HCT116 (cell line): Measurements from ENCODE around the gene FSIP1.

Source experiments
- CEBPB ChIP-seq: IDR thresholded peaks from 2 replicates; pipeline ENCODE4 v1.6.1; 2012; ENCODE audit warnings: low read depth
- CTCF ChIP-seq, 3 experiments: fragments of 200-600 bp in 1 of 3; sonication (generic) in 1 of 3; IDR thresholded peaks in 2 of 3; conservative IDR thresholded peaks in 1 of 3; 2 replicates each; pipeline ENCODE4 v1.5.1; 2012 to 2017; ENCODE audit warnings: low read depth in 2 of 3, low read length in 2 of 3, antibody characterized with exemption in 1 of 3, borderline replicate concordance in 1 of 3, control low read depth in 1 of 3, mild to moderate bottlenecking in 1 of 3, mixed read lengths in 1 of 3, mixed run types in 1 of 3, moderate library complexity in 1 of 3; ENCODE audit not compliant: insufficient read depth in 1 of 3
- EZH2 ChIP-seq: fragments of 200-600 bp; sonication (generic); IDR thresholded peaks from 2 replicates; pipeline ENCODE4 v1.6.1; 2017; ENCODE audit warnings: antibody characterized with exemption, mixed run types
- JUND ChIP-seq: IDR thresholded peaks from 2 replicates; pipeline ENCODE4 v1.6.1; 2012
- MAX ChIP-seq: IDR thresholded peaks from 2 replicates; pipeline ENCODE4 v1.6.1; 2012
- POLR2A ChIP-seq: IDR thresholded peaks from 2 replicates; pipeline ENCODE4 v1.7.0; 2011; ENCODE audit warnings: borderline replicate concordance; ENCODE audit not compliant: insufficient read depth, insufficient read length; ENCODE audit errors: extremely low read depth
- POLR2AphosphoS5 ChIP-seq: IDR thresholded peaks from 2 replicates; pipeline ENCODE4 v1.6.1; 2011; ENCODE audit warnings: mild to moderate bottlenecking, low read depth, low read length, moderate library complexity
- SP1 ChIP-seq: IDR thresholded peaks from 2 replicates; pipeline ENCODE4 v1.6.1; 2012; ENCODE audit warnings: low read depth
- TCF7L2 ChIP-seq: IDR thresholded peaks from 2 replicates; pipeline ENCODE4 v1.7.0; 2011; ENCODE audit warnings: borderline replicate concordance, inconsistent platforms; ENCODE audit not compliant: insufficient read depth, insufficient read length; ENCODE audit errors: extremely low read depth
- ZFX ChIP-seq: fragments of 450-650 bp; IDR thresholded peaks from 2 replicates; pipeline ENCODE4 v1.6.1; 2017
- TF ChIP-seq, protein P1 (sequence below): IDR thresholded peaks from 2 replicates; pipeline ENCODE4 v1.6.1; 2012

GRCh38 chr15:39704689-39705088, 78.0 kb downstream of the FSIP1 start:
- no peak for TF ChIP-seq ZFX
- TF ChIP-seq EZH2, result no peak
- TF ChIP-seq TCF7L2, result no peak
- TF ChIP-seq CTCF (IDR thresholded peaks at IDR 0.05 in 2 of 3, conservative IDR thresholded peaks at IDR 0.05 in 1 of 3; ENCODE audit: borderline replicate concordance in 1 of 3, insufficient read depth in 1 of 3, low read depth in 2 of 3, low read length in 2 of 3), result no peak
- TF ChIP-seq POLR2A, result no peak
- TF ChIP-seq POLR2AphosphoS5, result no peak
- TF ChIP-seq, protein P1, sequence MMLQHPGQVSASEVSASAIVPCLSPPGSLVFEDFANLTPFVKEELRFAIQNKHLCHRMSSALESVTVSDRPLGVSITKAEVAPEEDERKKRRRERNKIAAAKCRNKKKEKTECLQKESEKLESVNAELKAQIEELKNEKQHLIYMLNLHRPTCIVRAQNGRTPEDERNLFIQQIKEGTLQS, result no peak
- TF ChIP-seq JUND, result no peak
- no peak for TF ChIP-seq CEBPB
- no peak for TF ChIP-seq MAX
- TF ChIP-seq SP1, result no peak
